Right atrium auricular region (tissue), 2 donors: ENCODE results near the gene DMKN. TPM values are rescaled to one million over a fixed set of nuclear protein-coding genes. Genes with fewer than 3 reads are reported as not detected.

Source experiments
- DNase-seq: peaks from one replicate; pipeline ENCODE4 v3.0.0-alpha.2; 2019; ENCODE audit warnings: low spot score
- H3K27ac ChIP-seq, 2 donors: fragments of 200-600 bp; sonication (generic); 1 replicate in 1 of 2; 2 replicates in 1 of 2; pipeline ENCODE4 v1.5.1; 2016 to 2019
- H3K27me3 ChIP-seq, 2 donors: fragments of 200-600 bp; sonication (generic); one replicate each; pipeline versions ENCODE4 v1.5.1 to v1.6.0; 2017 to 2019
- H3K36me3 ChIP-seq: fragments of 200-600 bp; sonication (generic); one replicate; pipeline ENCODE4 v1.5.1; 2016
- H3K4me1 ChIP-seq, 2 donors: fragments of 200-600 bp; sonication (generic); one replicate each; pipeline versions ENCODE4 v1.5.1 to v1.6.0; 2017 to 2019
- H3K4me3 ChIP-seq, 2 donors: fragments of 200-600 bp; sonication (generic); 1 replicate in 1 of 2; 2 replicates in 1 of 2; pipeline ENCODE4 v1.5.1; 2017 to 2019; ENCODE audit warnings: mild to moderate bottlenecking in 1 of 2, moderate library complexity in 1 of 2
- H3K9me3 ChIP-seq, 2 donors: fragments of 200-600 bp; sonication (generic); one replicate each; pipeline ENCODE4 v1.5.1; 2019
- total RNA-seq, 2 donors: library from RNA; depleted of rRNA; stranded (reverse); fragments of >200 nt; gene quantifications; one replicate each; pipeline ENCODE4 v1.1.0, GENCODE V29; 2016
- TF ChIP-seq, protein P1 (sequence below), 2 donors: fragments of 200-600 bp; sonication (generic); IDR thresholded peaks; one replicate each; pipeline ENCODE4 v1.5.1; 2019; ENCODE audit warnings: antibody characterized with exemption in 2 of 2

DMKN gene
- total RNA-seq, 2 donors from 2014 or later = 6.9 to 52.4 TPM

DNA sequence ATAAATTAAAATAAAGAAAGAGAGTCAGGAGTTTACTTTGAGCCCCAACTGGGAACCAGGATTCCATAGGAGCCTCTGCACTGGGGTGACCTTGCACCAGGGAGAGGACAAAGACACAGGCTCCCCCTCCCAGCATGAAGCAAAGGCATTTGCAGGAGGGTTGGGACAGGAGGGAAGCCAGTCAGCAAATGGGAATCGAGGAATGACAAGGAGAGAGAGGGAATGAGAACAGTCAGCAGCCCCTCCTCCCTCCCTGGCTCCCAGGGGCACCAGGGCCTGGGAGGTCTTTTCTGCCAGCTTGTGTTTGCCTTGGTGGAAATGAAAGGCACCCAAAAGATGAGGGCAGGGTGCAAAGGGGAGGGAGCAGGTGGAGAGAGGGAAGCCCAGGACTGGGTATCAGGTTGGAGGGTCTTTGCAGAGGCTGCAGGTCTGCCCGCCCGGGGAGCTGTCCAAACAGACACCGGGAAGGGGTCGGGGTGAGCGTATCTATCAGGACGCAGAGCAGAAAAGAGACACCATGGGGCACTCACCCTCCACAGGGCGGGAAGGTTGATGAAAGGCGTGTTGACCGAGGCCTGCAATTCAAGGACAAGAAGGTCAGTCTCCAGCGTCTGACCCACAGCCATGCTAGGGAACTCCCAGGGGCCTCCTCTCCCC is 10.9 kb upstream of the DMKN start:
- TF ChIP-seq, protein P1, sequence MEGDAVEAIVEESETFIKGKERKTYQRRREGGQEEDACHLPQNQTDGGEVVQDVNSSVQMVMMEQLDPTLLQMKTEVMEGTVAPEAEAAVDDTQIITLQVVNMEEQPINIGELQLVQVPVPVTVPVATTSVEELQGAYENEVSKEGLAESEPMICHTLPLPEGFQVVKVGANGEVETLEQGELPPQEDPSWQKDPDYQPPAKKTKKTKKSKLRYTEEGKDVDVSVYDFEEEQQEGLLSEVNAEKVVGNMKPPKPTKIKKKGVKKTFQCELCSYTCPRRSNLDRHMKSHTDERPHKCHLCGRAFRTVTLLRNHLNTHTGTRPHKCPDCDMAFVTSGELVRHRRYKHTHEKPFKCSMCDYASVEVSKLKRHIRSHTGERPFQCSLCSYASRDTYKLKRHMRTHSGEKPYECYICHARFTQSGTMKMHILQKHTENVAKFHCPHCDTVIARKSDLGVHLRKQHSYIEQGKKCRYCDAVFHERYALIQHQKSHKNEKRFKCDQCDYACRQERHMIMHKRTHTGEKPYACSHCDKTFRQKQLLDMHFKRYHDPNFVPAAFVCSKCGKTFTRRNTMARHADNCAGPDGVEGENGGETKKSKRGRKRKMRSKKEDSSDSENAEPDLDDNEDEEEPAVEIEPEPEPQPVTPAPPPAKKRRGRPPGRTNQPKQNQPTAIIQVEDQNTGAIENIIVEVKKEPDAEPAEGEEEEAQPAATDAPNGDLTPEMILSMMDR (IDR thresholded peaks at IDR 0.05) = no peak
- no peak for DNase-seq
- Histone ChIP-seq H3K9me3 (no peaks in the 10 kb centered on the region), H3K4me1 (no peaks in the 10 kb centered on the region), H3K36me3 (no peaks in the 10 kb centered on the region), H3K4me3 (no peak overlapping the region), H3K27me3 (peaks cover 0 to 3% of the 10 kb centered on the region in 2 donors), H3K27ac (no peak overlapping the region)

DNA sequence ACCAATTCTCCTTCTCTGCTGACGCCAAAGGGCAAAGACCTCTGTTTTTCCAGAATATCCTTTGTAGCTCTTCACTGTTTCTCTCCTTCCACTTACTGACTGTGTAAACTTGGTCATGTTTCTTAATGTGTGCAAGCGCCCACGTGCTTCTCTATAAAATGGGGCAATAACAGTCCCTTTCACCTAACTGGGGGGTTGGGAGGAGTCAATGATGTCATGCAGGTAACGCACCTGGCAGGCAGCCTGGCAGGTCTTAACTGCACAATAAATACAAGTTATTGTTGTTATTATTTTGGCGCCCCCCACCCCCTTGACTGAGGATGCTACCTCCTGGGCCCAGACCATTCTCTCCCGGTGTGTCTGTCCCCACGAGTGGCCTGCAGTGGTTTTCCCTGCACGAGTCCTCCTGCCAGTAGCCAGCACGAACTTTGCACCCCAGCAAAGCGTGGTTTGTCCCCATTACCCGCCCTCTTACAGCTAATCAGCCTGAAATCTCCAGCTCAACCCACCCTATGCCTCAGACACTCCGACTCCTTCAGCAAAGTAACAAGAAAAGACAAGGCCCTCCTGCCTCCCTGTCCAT is 9.4 kb upstream of the DMKN start:
- Histone ChIP-seq H3K36me3 (no peaks in the 10 kb centered on the region), H3K27ac (no peak overlapping the region), H3K4me1 (no peaks in the 10 kb centered on the region), H3K27me3 (no peaks in the 10 kb centered on the region), H3K4me3 (no peak overlapping the region), H3K9me3 (no peaks in the 10 kb centered on the region)
- no peak for DNase-seq
- TF ChIP-seq, protein P1 (IDR thresholded peaks at IDR 0.05) = no peak

DNA sequence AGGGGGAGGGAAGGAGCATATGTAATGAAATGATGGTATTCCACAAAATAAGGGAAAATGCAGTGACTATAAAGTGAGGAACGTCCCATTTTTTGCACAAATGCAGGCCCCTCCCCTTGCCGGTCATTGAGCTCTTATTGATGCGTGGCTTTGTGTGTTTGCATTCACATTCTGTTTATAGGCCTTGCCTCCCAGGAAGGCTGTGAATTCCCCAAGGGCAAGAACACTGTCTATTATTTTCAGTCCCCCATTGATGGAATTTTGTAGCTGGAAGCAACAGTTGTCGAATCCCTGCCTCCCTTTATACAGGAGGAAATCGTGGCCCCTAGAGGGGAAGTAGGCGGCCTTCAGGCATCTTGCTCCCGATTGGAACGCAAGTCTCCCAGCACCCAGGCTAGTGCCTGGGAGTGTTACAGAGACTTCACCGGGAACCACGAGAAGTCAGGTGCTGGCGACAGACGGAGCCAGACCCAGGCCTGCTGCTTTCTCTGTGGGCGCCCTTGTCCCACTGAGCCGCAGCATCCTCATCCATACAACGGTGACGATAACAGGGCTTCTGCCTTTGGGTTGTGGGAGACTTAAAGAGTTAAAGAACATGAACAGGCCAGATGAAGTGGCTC is 7.8 kb upstream of the DMKN start:
- Histone ChIP-seq H3K27me3 (no peaks in the 10 kb centered on the region), H3K4me1 (no peaks in the 10 kb centered on the region), H3K27ac (no peak overlapping the region), H3K4me3 (no peak overlapping the region), H3K9me3 (no peaks in the 10 kb centered on the region), H3K36me3 (no peaks in the 10 kb centered on the region)
- TF ChIP-seq, protein P1 (IDR thresholded peaks at IDR 0.05) = no peak
- no peak for DNase-seq

DNA sequence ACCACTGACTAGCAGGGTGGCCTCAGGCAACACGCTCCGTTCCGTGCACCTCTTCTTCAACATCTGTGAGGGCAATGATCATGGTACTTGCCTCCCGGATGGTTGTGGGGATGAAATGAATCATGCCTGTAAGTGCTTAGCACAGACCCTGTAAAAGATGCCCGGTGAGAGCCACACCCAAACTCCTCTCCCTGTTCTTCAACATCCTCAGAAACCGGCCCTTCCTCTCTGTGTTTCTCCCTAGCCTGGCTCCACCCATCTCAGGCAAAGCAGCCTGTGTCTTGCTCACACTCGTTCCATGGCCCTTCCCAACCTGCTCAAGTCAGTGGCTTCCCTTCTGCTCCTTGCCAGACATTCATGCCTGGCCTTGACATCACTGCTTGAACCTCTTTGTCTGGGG is 5.8 kb upstream of the DMKN start:
- no peaks in the 10 kb centered on the region for H3K9me3 ChIP-seq
- no peaks in the 10 kb centered on the region for H3K27me3 ChIP-seq
- H3K27ac ChIP-seq = no peak overlapping the region
- TF ChIP-seq, protein P1 (IDR thresholded peaks at IDR 0.05) = no peak
- H3K36me3 ChIP-seq = no peaks in the 10 kb centered on the region
- H3K4me3 ChIP-seq = no peak overlapping the region
- DNase-seq = no peak
- H3K4me1 ChIP-seq = no peaks in the 10 kb centered on the region

DNA sequence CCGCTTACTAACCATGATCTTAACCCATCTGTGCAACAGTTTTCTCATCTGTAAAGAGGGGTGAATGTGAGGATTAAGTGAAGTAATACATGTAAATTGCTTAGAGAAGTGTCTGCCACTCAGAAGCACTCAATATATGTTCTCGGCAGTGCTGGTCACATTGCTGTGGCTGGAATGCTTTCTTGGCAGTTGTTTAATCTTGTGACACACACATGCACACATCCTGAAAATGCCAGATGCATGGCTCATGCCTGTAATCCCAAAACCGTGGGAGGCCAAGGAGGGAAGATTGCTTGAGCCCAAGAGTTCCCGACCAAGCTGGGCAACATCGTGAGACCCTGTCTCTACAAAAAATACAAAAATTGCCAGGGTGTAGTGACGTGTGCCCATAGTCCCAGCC is 4.9 kb upstream of the DMKN start:
- TF ChIP-seq, protein P1 (IDR thresholded peaks at IDR 0.05) = no peak
- H3K27me3 ChIP-seq = no peaks in the 10 kb centered on the region
- H3K27ac ChIP-seq = no peak overlapping the region
- H3K9me3 ChIP-seq = no peaks in the 10 kb centered on the region
- no peak overlapping the region for H3K4me3 ChIP-seq
- H3K36me3 ChIP-seq = no peaks in the 10 kb centered on the region
- DNase-seq = no peak
- H3K4me1 ChIP-seq = no peaks in the 10 kb centered on the region
